GM19193 (cell line): Measurements from ENCODE around the gene DRC1.

Experiments used
- POLR2A ChIP-seq: IDR thresholded peaks from 4 replicates; pipeline ENCODE4 v1.6.1; 2011; ENCODE audit not compliant: insufficient read depth, insufficient read length; ENCODE audit errors: extremely low read depth

The DRC1 gene

GRCh38 chr2:26462511-26463243 lies 61.0 kb downstream of the DRC1 start:
- TF ChIP-seq POLR2A, result no peak

DNA sequence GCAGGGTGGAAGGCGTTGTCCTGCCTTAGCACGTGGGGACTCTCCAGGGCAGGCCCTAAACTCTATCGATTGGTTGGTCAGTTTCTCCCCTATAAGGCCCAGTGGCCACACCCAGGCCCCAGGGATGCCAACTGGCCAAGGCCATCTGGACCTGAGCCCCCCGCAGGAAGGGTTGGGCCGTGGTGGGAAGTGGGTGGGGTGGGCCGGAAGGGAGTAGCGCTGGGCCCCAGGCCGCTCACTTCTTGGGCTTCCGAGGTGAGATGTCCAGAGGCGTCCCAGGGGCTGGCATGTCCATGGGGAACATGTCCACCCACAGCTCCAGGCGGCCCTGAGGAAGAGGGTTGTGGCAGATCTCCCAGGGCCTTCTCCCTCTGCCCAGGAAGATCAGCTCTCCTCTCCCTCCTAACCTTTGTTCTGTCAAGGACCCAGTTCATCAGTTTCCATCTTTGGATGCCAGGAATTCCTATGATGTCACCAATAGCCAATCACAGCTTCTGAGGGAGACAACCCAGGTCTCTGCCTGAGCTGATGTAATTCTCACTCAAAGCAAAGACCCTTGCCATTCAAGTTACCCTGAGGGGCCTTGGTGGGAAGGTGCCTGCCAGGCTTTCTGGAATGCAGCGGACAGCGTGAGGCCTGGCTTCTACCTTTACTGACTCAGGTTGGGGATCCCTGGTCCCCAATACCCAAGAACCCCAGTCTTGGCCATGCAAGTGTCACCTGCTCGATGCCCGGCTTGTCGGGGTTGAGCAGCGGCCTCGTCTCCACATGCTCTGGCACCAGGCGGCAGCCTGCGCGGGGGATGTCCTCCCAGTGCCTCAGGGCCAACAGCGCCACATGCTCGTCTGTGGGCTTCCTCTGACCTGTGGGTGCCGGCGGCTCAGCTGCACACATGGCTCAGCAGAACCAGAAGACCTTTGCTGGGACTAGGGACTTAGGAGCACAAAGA lies 61.8 kb downstream of the DRC1 start:
- TF ChIP-seq POLR2A, result no peak

DNA sequence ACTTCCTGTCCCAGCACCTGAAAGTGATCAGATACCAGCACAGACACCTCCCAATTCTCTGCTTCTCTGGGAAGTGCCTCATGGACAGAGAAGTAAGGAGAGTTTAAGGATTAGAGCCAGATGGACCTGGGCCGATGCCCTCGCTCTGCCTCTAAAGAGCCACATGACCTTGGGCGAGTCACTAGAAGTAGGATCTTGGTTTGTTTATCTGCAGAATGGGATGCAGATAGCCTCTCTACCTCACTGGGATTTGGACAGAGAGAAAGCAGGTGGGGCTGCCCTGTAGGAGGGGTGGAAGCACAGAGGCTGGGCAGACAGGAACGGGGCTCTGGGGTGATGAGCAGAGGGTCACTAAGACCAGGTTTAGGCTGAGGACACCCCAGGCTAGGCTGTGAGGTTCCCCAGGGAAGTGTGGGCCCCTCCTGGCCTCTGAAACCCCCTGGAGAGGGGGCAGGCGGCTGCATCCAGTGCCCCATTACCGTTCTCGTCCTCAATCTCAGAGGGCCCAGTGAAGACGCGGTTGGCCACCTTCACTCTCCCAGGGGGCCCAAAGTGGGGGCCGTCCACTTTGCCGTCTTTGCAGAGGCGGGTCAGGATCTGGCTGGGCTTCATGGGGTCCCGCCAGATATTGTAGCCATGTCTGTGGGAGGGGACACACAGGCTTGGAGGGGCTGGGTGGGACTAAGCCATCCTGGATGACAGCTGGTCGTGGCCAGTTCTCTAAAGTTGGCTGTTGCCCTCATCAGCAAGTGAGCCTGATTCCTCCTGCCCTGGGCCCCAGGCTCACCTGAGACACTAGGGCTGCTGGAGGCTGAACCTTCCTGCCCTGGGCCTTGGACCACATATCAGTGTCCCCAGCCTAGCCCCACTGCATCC lies 62.9 kb downstream of the DRC1 start:
- TF ChIP-seq POLR2A, result no peak

GRCh38 chr2:26465266-26465925 lies 63.7 kb downstream of the DRC1 start:
- TF ChIP-seq POLR2A, result no peak

DNA sequence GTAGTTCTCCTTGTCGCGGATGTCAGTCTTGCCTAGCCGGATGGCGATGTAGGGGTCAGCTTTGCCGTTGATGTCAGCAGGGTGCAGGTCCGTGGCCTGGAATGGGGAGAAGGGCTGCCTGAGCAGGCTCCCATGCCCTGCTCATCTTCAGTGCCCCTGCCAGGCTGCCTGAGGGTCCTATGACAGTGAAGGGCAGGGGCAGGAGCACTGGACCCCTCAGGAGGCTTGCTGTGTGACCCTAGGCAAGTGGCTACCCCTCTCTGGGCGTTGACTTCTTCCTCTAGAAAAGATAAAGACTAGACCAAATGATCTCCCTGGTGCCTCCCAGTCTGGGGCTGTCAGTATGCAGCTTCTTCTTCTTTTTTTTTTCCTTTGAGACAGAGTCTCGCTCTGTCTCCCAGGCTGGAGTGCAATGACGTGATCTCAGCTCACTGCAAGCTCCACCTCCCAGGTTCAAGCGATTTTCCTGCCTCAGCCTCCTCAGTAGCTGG lies 64.3 kb downstream of the DRC1 start:
- no peak for TF ChIP-seq POLR2A

DNA sequence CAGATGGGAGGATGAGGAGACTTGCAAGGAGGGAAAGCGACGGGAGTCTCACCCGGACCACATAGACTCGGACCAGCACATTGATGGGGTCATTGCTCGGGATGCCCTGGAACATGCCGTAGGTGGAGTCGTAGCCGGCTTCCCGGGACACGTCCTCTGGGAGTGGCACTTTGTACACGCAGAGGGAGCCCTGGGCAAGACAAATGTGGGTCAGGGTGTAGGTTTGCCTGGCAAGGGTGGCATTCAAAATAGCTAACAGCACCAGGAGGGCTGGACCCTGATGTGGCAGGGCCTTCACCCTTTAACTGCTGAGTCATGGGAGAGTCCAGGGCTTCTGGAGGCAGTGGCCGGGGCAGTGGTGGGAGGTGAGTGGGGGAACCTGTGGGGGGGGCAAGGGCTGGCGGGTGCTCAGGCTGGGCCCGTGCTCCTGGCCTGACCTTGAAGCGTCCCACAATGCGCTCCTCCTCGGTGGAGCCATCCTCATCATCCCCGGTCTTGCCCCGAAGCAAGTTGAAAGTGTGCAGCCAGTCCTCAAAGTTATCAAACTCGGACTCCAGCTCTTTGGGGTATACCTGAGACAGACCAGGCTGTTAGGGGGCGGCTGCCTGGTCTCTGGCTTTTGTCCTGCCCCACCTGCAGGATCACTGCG lies 65.1 kb downstream of the DRC1 start:
- no peak for TF ChIP-seq POLR2A

DNA sequence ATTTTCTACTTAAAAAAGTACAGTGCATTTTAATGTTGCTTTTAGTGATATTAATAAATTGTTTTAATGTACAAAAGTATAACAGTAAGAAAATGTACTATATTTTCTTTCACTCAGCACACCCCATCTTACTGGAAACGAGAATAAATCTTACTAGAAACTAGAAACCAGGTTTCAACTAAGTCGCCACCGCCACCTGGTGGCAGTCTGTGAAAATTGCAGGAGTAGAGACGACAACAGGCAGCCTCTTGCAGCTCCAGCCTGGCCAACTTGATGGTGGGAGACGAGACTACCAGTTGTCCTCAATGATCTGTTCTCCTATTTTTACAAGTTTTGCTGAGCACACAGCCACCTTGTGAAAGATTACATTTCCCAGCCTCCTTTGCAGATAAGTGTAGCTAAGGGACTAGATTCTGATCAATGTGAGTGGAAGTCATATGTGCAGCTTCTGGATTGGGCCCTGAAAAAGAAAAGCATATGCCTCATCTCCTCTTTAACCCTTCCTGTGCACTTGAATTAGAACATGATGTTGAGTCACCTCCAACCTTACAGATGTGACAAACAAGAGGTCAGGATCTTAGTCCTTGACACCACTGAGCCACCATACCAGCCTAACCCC lies 67.5 kb downstream of the DRC1 start:
- TF ChIP-seq POLR2A, result no peak

DNA sequence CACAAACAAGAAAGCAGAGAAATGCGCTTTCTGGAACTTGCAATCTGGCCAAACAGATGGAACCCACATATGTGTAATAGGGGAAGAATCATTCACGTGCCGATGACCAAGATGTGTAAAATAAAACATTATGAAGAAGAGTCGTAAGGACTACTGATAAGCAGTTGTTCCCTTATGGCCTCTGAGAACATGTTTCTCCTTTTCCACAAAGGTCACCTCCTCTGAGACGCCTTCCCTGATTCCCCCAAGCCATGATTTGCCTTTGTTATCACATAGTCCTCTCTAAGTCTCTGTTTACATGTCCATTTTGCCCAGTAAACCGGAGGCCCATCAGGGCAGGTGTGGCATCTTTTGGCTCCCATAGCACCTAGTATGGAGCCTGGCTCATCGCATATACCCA lies 68.2 kb downstream of the DRC1 start:
- no peak for TF ChIP-seq POLR2A

- TF ChIP-seq POLR2A, result no peak
These were observed 69.0 kb downstream of the DRC1 start for GRCh38 chr2:26470601-26471260.

- TF ChIP-seq POLR2A, result no peak
These were observed 69.6 kb downstream of the DRC1 start for GRCh38 chr2:26471289-26471688.

GRCh38 chr2:26471766-26472706 lies 70.3 kb downstream of the DRC1 start:
- TF ChIP-seq POLR2A, result no peak

GRCh38 chr2:26472821-26473655 lies 71.3 kb downstream of the DRC1 start:
- no peak for TF ChIP-seq POLR2A
